Peyer's patch (tissue), 4 donors: ENCODE data around the gene DNASE2. TPM values are rescaled to one million over a fixed set of nuclear protein-coding genes. Genes with fewer than 3 reads are reported as not detected.

Source experiments
- DNase-seq, 3 donors: peaks; one replicate each; pipeline ENCODE4 v3.0.0-alpha.2; 2017 to 2019
- H3K27ac ChIP-seq, 4 donors: fragments of 200-600 bp; sonication (generic); one replicate each; pipeline ENCODE4 v1.5.1; 2016 to 2019
- H3K27me3 ChIP-seq, 2 donors: fragments of 200-600 bp; sonication (generic); one replicate each; pipeline ENCODE4 v1.5.1; 2019
- H3K36me3 ChIP-seq, 3 donors: fragments of 200-600 bp; sonication (generic); one replicate each; pipeline ENCODE4 v1.5.1; 2016 to 2019
- H3K4me1 ChIP-seq, 4 donors: fragments of 200-600 bp; sonication (generic); one replicate each; pipeline ENCODE4 v1.5.1; 2016 to 2019
- H3K4me3 ChIP-seq, 4 donors: fragments of 200-600 bp; sonication (generic); 1 replicate in 3 of 4; 2 replicates in 1 of 4; pipeline ENCODE4 v1.5.1; 2016 to 2019; ENCODE audit warnings: mild to moderate bottlenecking in 1 of 4
- H3K9me3 ChIP-seq, 4 donors: fragments of 200-600 bp; sonication (generic); one replicate each; pipeline ENCODE4 v1.5.1; 2016 to 2019; ENCODE audit warnings: mild to moderate bottlenecking in 1 of 4
- CTCF ChIP-seq, 6 experiments: fragments of 450-650 bp in 4 of 6; fragments of 200-600 bp in 2 of 6; sonication (generic) in 1 of 6; IDR thresholded peaks; one replicate each; pipeline ENCODE4 v1.5.1; 2017 to 2019; ENCODE audit warnings: antibody characterized with exemption in 6 of 6, mild to moderate bottlenecking in 3 of 6, moderate library complexity in 1 of 6
- POLR2A ChIP-seq, 2 donors: fragments of 450-650 bp; IDR thresholded peaks; one replicate each; pipeline ENCODE4 v1.5.1; 2017; ENCODE audit warnings: antibody characterized with exemption in 2 of 2, mild to moderate bottlenecking in 2 of 2, moderate library complexity in 2 of 2
- total RNA-seq, 4 donors: library from RNA; depleted of rRNA; stranded (reverse); fragments of >200 nt; gene quantifications; one replicate each; pipeline ENCODE4 v1.1.0, GENCODE V29; 2016

Gene DNASE2
- total RNA-seq, 4 donors from 2014 or later, result 8.9 to 16.5 (median 9.4) TPM

GRCh38 chr19:12841094-12841493 lies 40.2 kb downstream of the DNASE2 start:
- Histone ChIP-seq H3K4me1 (peaks cover 0 to 19% (median 11%) of the 10 kb centered on the region in 4 donors), H3K4me3 (peak overlapping the region in 1 of 4 donors; percentile 28), H3K27ac (no peak overlapping the region), H3K36me3 (no peaks in the 10 kb centered on the region), H3K9me3 (no peaks in the 10 kb centered on the region), H3K27me3 (peaks cover 0 to 34% of the 10 kb centered on the region in 2 donors)
- no peak for DNase-seq
- no peak for TF ChIP-seq POLR2A (IDR thresholded peaks at IDR 0.05)
- no peak for TF ChIP-seq CTCF (IDR thresholded peaks at IDR 0.05)

GRCh38 chr19:12840091-12841079 lies 40.9 kb downstream of the DNASE2 start:
- Histone ChIP-seq H3K36me3 (no peaks in the 10 kb centered on the region), H3K4me3 (peak overlapping the region in 1 of 4 donors; percentile 28), H3K9me3 (no peaks in the 10 kb centered on the region), H3K27ac (no peak overlapping the region), H3K27me3 (peaks cover 0 to 41% of the 10 kb centered on the region in 2 donors), H3K4me1 (peaks cover 0 to 19% (median 11%) of the 10 kb centered on the region in 4 donors)
- DNase-seq, result peak in 2 of 3 donors; percentile 70 to 78
- TF ChIP-seq POLR2A (IDR thresholded peaks at IDR 0.05), result no peak
- no peak for TF ChIP-seq CTCF (IDR thresholded peaks at IDR 0.05)

GRCh38 chr19:12838886-12839756 lies 42.1 kb downstream of the DNASE2 start:
- Histone ChIP-seq H3K4me3 (peak overlapping the region in 3 of 4 donors; percentile 40 to 51 (median 41)), H3K9me3 (no peaks in the 10 kb centered on the region), H3K27ac (no peak overlapping the region), H3K36me3 (no peaks in the 10 kb centered on the region), H3K4me1 (peaks cover 0 to 23% (median 12%) of the 10 kb centered on the region in 4 donors), H3K27me3 (peaks cover 0 to 54% of the 10 kb centered on the region in 2 donors)
- no peak for DNase-seq
- TF ChIP-seq POLR2A (IDR thresholded peaks at IDR 0.05), result no peak

GRCh38 chr19:12838182-12838885 lies 42.9 kb downstream of the DNASE2 start, which contains the start of gene MAST1:
Gene MAST1, plus strand, starts transcription at chr19:12838515. Its CDS starts 58 bp downstream, at chr19:12838573.
- TF ChIP-seq POLR2A (IDR thresholded peaks at IDR 0.05) (no peak), CTCF (IDR thresholded peaks at IDR 0.05) (peak in 5 of 6 experiments; percentile 22 to 58 (median 49))
- H3K9me3 ChIP-seq, result no peaks in the 10 kb centered on the region
- peaks cover 0 to 62% of the 10 kb centered on the region in 2 donors for H3K27me3 ChIP-seq
- H3K4me1 ChIP-seq, result peaks cover 0 to 30% (median 17%) of the 10 kb centered on the region in 4 donors
- DNase-seq, result peak in 2 of 3 donors; percentile 56 to 71
- H3K36me3 ChIP-seq, result no peaks in the 10 kb centered on the region
- peak within 1 kb of the TSS in 3 of 4 donors; percentile 40 to 51 (median 41) for H3K4me3 ChIP-seq
- no peak within 1 kb of the TSS for H3K27ac ChIP-seq

- no peak for DNase-seq
- no peaks in the 10 kb centered on the region for H3K36me3 ChIP-seq
- H3K9me3 ChIP-seq, result peaks cover 0 to 3% (median 0%) of the 10 kb centered on the region in 4 donors
- TF ChIP-seq CTCF (IDR thresholded peaks at IDR 0.05) (no peak), POLR2A (IDR thresholded peaks at IDR 0.05) (no peak)
- no peak overlapping the region for H3K27ac ChIP-seq
- peaks cover 0 to 73% of the 10 kb centered on the region in 2 donors for H3K27me3 ChIP-seq
- no peak overlapping the region for H3K4me3 ChIP-seq
- H3K4me1 ChIP-seq, result peaks cover 0 to 40% (median 17%) of the 10 kb centered on the region in 4 donors
Observed at GRCh38 chr19:12837225-12837624, 44.0 kb downstream of the DNASE2 start.
